NCI-H1417 treated with DMSO at 0.1 percent for 48 hours (cell line): ENCODE measurements around the gene IL17F.
"Not testable (repeated sequence)": the region's sequence is repeated elsewhere in the genome, so short reads cannot be mapped to it uniquely, and the experiment has no call there.

ENCODE experiments used
- DNase-seq: peaks from one replicate; lab custom pipeline; 2025; lab: John Stamatoyannopoulos, UW

IL17F gene

GRCh38 chr6:52245425-52245824 lies 1.1 kb upstream of the IL17F start:
- DNase-seq, result no peak

GRCh38 chr6:52243282-52243893 lies 912 bp downstream of the IL17F start:
- no peak for DNase-seq

DNA sequence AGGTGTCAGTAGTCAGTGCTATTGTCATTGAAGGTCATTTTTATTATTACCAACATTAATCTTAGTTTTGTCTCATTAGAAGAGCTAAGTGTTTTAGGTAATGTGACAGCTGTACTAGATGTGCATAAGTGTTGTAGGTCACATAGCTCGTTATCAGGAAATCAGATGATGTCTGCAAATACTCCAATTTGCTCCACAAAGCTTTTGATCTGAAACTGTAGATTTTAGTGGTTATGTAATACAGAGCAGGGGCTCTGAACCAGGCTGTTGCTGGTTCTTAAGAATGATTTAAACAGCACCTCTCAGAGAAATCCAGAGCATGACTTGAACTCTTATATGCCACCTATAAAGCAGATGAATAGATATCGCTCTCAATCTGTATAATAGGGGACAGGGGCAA lies 2.5 kb downstream of the IL17F start:
- DNase-seq, result no peak

GRCh38 chr6:52233975-52234823 lies 10.1 kb downstream of the IL17F start:
- DNase-seq, result peak; percentile 17

GRCh38 chr6:52233005-52233404 lies 11.3 kb downstream of the IL17F start:
- no peak for DNase-seq

- no peak for DNase-seq
These were observed 12.7 kb downstream of the IL17F start for GRCh38 chr6:52231406-52232127.

DNA sequence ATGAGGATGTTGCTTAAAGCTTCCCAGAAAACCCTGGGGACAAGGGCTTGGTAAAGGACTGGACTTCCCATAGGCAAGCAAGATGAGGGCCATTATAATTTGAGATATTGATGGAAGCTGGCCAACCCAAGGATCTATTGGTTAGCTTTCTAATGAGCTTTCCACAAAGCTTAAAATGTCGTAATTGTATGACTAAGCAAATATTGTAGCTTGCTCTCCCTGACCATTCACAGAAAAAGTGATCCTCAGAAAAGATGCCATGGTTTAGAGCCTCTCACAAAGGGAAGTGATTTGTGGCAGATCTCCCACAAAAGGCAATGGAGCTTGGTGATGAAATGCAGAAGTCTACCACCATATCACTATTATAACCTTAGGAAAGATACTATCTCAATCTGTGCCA lies 13.6 kb downstream of the IL17F start:
- no peak for DNase-seq

GRCh38 chr6:52227495-52227894 lies 16.8 kb downstream of the IL17F start:
- no peak for DNase-seq

GRCh38 chr6:52221302-52221701 lies 23.0 kb downstream of the IL17F start:
- no peak for DNase-seq

DNA sequence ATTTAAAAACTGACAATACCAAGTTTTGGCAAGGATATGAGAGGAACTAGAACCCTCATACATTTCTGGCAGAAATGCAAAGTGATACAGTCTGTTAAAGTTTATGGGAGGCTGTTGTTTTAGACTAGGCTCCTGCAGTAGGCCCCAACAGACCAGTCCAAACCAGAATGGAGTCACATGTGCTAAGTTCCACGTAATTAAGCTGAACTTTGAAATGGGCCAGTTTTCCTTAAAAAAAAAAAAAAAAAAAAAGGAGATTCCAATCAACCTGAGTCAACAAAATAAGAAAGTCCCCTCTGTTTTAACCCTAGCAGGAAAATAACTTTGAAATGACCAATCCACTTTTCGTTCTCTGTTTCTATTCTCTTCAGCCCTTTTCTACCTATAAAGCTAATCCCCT lies 26.5 kb downstream of the IL17F start:
- no peak for DNase-seq

- DNase-seq, result no peak
These were observed 27.2 kb downstream of the IL17F start for GRCh38 chr6:52216932-52217575.

- DNase-seq, result no peak
These were observed 28.5 kb downstream of the IL17F start for GRCh38 chr6:52215787-52216186.

DNA sequence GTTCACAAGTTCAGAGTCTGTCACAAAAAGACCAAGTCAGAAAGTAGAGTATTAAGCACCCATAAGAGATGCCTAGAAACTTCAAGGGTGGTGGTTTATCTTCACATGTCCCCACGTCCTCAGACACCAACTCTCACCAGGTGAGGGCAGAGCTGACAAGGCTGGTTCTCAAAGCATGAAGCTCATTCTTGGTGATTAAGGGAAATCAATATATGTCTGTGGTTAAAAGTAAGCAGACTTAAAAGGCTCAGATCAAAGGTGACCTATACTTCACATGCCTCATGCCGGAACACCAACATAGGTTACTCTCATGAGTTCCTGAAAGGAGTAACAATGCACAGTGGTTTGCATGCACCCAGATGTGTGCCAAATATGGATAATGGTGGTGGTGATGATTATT lies 31.2 kb downstream of the IL17F start:
- no peak for DNase-seq

GRCh38 chr6:52210227-52210626 lies 34.1 kb downstream of the IL17F start:
- no peak for DNase-seq

DNA sequence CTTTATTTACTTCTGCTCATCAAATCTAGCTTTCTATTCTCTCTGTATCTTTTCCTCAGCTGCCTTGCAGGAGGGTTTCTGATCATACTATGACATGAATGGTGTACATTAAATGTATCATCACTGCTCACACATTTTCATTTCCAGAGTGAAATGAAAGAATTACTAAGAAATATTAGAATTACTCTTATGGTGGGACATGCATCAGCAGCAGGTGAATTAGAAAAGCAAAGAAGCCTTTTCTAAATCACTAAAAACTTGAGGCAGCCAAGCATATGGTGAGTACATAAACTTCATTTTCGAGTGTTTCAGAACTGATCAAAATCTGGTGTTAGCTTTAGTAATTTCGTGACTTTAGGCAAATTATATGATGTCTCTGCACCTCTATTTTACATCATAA lies 34.5 kb downstream of the IL17F start:
- no peak for DNase-seq

GRCh38 chr6:52208612-52209011 lies 35.7 kb downstream of the IL17F start:
- DNase-seq, result no peak

GRCh38 chr6:52207066-52207465 lies 37.2 kb downstream of the IL17F start:
- DNase-seq, result no peak

GRCh38 chr6:52201493-52201892 lies 42.8 kb downstream of the IL17F start:
- DNase-seq, result no peak

- DNase-seq, result no peak
These were observed 43.3 kb downstream of the IL17F start for GRCh38 chr6:52201046-52201445.

- DNase-seq, result not testable (repeated sequence)
These were observed 44.2 kb downstream of the IL17F start for GRCh38 chr6:52200088-52200487.

GRCh38 chr6:52195886-52196285 lies 48.4 kb downstream of the IL17F start:
- no peak for DNase-seq

GRCh38 chr6:52191824-52192223 lies 52.5 kb downstream of the IL17F start:
- DNase-seq, result no peak

DNA sequence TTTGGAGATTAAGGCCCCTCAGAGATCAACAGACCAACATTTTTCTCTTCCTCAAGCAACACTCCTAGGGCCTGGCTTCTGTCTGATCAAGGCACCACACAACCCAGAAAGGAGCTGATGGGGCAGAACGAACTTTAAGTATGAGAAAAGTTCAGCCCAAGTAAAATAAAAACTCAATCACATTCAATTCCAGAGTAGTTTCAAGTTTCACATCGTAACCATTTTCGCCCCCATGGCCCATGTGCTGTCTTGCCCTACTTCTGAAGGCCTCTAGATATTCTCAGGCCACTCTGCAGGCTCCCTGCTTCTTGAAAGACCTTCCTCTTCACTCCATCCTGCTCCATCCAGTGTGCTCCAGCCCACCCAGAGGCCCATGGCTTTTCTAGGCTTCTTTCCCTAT lies 53.9 kb downstream of the IL17F start:
- DNase-seq, result no peak
